NCI-H1048 (cell line): ENCODE data around the gene GNG7.

Source experiments
- DNase-seq: peaks from one replicate; lab custom pipeline; 2025; lab: John Stamatoyannopoulos, UW

GNG7 gene

DNA sequence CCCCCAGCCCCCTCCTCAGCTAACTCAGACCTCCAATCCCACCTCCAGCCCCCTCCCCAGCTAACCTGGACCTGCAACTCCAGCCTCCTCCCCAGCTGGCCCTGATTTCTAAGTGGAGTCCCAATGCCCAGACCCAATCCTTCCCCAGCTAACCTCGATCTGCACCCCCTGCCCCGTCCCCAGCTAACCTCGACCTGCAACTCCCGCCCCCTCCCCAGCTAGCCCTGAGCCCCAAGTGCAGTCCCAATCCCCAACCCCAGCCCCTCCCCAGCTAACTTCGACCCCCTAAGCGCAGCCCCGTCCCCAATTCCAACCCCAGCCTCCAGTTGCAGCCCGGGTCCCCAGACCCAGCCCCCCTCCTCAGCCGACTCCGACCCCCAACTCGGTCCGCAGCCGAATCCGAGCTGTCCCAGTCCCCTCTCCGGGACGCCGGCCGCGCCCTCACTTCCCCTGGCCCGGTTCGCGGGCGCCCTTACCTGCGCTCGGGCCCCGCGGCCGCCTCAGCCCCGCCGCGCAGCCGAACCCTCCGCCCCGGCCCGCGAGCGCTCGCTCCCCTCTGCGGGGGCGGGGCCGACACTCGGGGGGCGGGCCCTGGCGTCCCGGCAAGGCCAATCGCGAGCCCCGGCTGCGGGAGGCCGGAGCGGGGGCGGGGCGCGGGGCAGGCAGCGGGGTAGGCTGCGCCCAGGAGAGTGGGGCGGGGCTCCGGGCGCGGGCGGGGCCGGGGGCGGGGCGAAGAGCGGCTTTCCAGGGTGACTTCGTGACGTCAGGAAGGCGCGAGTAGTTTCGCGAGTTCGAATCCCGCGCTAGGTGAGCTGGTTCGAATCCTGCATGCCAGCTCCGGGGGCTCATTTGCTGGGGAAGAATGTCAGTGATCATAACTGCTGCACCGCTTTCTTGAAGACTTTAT is at the start of gene GNG7:
Gene GNG7, minus strand, starts transcription at position 525 of the 907 bp plus-strand sequence. CDS start 182,006 bp downstream, outside the sequence.
- DNase-seq = peak; percentile 76

DNA sequence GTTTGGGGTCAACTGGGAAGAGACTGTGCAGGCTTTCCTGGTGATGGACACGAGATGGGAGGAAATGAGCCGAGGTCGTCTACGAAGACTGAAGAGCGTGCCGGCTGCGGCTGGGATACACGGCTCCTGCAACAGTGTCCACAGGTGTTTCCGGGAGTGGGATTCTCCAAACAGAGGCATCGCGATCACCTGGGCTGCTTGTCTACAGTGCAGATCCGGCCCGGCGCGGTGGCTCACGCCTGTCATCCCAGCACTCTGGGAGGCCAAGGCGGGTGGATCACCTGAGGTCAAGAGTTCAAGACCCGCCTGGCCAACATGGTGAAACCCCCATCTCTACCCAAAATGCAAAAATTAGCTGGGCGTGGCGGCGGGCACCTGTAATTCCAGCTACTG is 48.9 kb upstream of the GNG7 start:
- no peak for DNase-seq

DNA sequence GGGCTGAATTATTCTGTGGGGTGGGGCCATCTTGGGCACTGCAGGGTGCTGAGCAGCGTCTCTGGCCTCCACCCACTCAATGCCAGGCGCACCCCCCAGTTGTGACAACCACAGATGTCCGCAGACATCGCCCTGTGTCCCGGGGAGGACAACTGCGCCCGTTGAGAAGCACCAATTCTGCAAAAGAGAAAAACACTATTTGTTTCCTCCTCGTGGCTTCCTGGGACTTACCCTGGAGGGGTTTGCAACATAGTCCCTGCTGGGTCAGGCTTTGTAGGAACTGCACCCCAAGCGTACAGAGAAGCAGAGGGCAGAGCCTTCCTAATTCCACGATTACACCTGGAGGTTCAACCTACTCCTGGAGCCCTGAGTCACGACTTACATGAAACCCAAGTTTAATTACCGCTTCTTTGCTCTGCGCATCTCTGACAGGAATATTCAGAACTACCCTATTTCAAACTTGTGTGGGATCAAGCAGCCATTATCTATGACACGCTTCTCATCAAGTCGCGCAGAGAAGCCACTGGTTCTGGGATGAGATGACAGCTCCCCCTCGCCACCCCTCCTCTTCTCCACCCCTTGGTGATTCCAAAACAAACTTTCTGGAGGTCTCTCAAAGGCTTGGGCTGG is 48.4 kb upstream of the GNG7 start:
- DNase-seq = no peak

DNA sequence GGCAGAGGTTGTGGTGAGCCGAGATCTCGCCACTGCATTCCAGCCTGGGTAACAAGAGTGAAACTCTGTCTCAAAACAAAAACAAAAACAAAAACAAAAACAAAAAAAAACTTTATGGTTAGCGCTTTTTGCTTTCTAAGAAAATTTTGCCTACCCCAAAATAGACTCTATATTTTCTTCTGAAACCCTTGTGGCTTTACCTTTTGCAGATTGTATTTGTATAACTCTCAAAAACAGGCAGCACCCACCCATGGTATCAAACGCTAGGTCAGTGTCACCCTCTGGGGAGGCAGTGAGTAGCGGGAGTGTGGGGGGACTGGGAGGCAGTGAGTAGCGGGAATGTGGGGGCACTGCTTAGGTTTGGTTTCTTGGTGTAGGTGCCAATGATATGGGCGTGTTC is 44.9 kb upstream of the GNG7 start:
- DNase-seq = no peak

DNA sequence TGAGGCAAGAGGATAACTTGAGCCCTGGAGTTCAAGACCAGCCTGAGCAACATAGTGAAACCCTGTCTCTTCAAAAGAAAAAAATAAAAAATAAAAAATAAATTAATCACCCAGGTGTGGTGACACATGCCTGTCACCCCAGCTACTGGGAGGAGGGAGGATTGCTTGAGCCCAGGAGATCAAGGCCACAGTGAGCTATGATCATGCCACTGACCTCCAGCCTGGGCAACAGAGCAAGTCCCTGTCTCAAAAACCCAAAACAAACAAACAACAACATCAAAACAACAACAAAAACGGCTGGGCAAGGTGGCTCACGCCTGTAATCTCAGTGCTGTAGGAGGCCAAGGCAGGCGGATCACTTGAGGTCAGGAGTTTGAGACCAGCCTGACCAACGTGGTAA is 41.6 kb upstream of the GNG7 start:
- no peak for DNase-seq

DNA sequence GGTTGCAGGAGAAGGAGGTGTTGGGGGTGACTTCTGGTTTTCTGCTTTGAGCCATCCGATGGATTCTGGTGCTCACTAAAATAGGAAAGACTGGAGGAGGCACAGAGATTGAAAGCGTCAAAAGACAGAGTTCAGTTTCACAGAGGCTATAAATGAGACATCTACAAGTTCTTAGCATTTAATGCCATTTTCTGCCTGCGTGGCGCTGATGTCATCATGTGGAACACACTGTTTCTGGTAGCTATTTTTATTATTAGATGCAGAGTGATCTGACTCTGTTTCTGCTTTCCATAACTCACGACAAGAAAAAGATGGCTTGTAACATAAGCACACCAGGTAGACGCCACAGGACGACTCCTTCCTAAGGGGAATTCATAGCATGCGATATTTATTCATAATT is 40.6 kb upstream of the GNG7 start:
- DNase-seq = no peak

DNA sequence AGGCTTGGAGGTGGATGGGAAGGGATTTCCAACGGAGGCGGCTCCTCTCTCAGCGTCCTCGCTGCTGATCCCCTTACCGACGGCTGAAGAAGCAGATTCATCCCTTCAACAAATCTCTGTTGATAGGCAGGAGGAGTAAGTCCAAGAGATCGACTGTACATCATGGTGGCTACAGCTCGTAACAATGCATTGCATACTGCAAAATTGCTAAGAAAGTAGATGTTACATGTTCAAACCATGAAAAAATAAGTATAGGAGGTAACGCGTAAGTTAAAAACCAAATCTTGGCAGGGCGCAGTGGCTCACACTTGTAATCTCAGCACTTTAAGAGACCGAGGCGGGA is 37.8 kb upstream of the GNG7 start:
- DNase-seq = no peak

DNA sequence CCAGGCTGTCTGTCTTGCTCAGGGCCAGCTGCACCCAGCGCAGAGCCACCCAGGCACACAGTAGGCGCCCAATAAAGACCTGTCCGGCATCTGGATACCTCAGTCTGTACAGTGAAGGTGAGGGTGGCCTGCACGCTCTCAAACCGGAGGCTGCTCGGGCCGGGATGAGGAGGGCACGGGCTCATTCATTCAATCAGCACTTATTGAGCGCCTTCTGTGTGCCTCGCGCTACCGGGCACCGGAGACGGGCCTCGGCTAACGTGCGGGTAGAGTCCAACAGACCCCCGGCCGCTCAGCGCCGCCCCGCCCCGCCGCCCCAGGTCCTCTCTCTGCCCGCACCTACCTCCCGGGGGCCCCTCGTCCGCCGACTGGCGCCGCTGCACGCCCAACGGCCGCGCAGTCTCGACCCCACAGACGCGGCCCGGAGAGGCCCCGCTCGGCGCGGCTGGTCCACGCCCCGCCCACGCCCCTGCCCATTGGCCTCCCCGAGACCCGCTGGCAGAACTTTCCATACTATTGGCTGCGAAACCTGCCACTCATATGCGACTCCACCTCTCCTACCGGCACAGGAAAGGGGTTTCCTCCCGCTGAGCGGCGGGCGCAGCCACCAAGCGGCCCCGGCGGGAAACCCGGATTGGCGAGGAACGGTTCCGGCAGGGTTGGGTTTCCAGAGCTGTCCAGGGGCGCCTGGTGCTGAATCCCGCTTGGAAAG is 37.3 kb upstream of the GNG7 start, which contains the start of gene SLC39A3:
Gene SLC39A3, minus strand, starts transcription at position 416 of the 712 bp plus-strand sequence. CDS start 2,760 bp downstream, outside the sequence.
- DNase-seq = peak; percentile 86

DNA sequence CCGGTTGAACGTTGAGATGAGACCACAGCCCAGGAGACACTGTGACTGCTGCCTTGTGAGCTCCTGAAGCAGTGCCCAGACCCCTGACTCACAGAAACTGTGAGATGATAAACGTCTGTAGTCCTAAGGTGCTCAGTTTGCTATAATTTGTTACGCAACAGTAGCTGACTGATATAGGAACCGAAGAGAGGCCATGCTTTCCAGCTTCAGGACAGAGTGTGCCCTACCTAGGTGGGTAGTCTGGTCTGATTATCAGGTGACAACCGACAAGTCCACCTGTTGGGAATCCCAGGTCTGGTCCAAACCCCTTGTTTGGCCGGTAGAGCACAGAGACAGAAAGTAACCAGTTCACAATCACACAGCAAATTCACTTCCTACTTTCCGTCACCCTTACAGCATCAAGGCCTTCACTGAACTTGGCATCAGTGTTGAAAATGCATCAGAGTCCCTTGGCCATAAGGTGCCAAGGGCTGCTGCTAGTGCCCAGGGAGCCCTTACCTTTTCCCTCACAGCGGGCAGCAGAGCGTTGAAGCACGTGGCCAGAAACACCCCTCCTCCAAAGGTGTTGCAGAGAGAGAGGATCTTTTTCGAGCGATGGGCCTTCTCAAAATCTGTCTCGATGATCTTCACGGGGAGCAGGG is 34.2 kb upstream of the GNG7 start:
- DNase-seq = no peak

DNA sequence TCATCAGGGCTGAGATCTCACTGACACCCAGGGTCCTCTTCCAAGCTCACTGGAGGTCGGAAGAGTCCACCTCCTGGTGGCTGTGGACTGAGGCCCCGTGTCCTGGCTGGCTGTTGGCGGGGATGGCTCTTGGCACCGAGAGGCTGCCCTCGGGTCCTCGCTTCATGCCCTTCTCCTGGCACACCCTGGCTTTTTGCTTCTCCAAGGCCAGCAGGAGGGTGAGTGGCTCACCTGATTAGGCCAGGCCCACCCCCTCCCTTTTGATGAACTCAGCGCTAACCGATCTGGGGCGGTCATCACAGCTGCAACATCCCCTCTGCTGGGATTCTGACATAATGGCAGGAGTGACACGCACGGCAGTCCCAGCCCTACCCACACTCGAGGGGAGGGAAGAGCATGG is 32.9 kb upstream of the GNG7 start:
- no peak for DNase-seq

DNA sequence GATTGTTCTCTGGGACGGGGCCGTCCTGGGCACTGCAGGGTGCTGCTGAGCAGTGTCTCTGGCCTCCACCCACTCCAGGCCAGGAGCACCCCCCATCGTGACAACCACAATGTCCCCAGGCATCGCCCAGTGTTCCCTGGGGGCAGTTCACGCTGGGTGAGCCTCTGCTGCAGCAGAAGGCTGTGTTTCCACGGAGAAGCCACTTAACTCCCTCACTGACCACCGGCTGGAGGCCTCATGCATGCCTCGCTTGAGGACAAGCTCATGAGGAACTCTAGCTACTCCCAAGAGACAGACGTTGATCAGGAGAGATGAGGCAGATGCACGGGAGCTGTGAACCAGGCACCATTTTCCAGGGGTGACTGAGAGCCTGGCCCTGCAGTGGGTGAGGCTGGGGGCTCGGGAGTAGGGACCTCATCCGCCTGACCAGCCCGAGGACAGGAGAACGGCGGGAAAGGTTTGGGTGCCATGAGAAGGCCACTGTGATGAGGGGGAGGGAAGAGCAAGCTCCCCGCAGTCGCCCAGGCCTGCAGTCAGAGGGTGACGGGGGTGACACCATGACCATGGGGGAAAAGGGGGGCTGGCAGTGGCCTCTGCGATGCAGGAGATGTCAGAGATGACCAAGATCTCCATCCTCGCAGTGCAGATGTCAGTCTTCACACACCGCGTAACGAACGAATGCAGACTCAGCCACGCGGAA is 32.2 kb upstream of the GNG7 start:
- DNase-seq = no peak

DNA sequence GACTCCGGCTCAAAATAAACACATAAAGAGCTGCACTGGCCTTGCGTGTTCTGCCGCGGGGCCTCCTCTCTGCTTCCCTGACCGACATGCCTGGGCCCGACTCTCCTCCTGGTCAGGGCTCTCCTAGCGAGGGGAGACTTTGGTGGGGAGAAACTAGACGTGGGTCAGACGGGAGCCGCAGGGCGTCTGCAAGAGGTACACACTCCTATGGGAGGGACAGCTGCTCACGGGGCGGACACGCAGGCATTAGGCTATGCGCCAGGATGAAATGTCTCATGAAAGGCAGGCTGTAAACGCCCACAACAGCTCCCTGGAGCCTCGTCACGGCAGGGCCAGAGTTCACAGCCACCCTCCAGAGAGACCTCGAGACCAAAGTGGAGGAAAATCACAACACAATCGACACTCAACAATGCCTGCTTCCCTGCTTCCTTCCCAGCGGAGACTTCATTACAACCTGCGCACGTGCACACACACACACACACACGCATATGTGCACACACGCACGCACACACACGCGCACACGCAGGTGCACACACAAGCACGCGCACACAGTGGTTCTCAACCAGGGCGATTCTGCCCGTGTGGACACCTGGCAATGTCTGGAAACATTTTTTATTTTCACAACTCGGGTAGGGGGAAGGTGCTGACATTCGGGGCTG is 31.6 kb upstream of the GNG7 start:
- no peak for DNase-seq

DNA sequence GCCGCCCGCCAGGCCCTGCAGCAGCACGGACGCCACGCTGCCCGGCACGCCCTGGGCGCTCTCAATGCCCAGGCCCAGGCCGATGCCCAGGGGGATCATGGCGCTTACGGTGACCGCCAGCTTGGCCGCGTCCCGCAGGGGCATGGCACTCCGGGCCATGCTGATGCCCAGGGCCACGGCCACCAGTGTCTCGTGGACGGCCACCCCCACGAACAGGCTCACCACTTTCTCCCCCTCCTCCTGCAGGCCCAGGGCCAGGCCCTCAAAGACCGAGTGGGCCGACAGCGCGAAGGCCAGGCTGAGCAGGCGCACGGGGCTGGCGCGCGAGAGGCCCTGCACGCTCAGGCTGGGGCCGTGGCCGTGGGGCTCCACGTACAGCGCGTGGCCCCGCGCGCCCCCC is 30.4 kb upstream of the GNG7 start:
- DNase-seq = no peak

DNA sequence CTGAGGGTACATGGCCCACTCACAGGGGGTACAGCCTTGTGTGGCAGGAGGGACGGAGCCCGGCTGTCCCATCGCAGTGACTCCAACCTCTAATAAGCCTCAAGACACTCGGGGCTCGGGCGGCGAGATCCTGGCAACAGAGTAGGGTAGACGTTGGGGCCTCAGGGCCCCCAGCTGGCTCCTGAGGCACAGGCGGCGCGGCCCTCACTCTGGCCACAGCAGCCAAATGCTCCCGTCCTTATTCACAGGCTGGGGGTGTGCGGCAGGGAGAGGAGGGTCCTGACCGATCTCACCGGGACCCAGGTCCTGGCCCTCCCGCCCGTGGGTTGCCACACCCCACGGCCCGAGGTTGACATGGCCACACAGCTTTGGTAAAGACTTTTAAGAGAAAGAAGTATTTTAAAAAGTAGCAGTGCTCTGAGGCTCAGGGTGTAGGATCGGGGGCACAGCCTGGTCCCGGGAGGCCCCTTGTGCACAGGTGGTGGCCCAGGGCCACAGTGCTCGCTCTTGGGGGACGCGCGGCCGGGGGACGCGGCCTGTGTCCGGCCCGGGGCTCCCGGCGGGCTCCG is 29.7 kb upstream of the GNG7 start:
- DNase-seq = no peak

DNA sequence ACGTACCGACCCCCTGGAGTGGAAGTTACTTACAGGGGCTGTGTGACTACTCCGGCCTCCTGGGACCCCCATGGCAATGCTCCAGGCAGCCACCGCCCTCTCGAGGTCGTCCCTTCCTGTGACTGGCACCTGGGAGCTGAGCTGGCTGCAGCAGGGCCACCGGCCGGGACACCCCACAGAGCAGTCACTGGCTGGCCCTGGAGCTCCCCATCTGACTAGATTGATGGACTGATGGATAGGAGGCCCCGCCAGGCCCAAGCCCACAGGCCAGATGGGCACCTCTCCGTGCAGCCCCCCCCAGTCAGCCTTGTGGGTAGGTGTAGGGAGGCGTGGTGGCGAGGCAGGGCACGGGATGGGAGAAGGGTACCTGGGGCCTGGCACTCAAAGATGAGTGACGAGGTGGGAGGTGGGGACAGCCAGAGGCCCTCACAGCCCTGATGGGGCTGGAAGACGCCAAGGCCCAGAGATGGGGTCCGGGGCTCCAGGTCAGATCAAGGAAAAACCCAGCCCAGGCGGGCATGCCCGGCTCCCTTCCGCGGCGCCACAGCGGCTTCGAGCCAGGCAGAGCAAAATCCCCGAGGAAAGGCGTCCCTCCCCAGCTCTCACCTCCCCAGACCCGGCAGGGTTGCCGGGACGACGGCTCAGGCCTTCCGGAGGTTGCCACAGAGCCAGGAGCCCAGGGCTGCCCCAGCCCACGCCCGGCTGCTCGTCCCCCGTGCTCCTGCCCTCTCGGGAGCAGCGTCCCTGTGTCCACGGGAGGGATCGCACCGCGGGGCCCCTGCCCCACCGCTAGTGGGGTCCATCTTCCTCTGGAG is 28.9 kb upstream of the GNG7 start:
- no peak for DNase-seq

DNA sequence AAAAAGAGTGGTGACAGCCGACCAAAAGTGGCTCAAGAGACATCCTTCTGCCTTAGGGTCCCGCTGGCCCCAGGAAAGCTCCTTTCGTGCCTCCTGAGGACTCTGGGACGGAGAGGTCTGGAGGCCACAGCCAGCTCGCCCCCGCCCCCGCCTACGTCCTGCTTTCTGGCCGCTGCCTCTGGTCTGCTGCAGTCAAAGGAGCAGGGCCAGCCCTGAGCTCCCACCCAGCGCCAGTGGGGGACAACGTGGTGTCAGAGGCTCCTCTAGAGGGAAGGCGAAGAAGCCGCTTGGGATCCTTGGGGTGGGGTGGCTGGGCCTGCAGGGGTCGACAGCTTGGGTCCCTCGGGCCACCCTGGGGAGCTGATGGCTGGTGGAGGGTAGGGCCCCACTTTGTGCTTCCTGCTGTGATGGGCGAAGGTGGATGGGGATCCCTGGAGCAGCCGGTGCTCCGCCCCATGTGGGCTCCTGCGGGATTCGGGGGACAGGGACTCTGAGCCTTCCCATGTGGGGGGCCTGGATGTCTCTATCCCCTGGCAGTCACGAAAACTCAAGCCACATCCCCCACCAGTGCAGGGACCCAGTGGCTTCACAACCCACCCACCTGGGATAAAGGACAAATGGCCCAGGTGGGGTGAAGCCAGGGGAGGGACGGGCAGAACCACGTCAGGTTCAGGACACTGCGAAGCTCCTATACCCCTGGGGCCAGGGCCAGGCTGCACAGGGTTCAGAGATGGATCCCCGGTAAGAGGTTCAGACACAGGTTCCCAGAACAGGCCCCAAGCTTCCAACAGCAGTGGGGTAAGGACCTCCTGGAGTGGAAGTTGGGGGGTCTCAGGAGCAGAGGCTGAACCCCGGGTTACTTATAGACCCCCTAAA is 27.7 kb upstream of the GNG7 start:
- DNase-seq = no peak

DNA sequence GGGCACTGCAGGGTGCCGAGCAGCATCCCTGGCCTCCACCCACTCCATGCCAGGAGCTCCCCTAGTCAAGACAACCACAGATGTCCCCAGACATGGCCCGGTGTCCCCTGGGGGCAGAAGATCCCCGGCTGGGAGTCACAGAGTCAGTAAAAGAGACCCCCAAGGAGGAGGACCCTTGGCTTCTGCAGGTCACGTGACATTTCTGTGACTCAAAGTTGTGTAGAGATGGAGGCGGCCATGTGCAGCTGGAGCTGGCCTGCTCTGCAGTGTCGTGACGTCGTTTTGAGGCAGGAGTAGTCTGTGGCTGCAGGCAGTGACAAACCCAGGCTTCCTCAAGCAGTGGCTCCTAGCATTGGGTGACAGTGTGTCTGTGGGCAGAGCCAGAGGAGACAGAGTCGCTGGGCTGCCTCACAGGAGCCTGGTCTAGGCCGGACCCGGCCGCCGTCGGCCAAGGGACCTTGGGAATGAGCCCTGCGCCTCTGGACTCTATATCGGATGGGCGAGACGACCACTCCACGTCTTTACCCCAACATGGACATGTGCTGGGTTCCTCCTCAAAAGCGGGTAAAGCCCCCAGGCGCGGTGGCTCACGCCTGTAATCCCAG is 26.4 kb upstream of the GNG7 start:
- DNase-seq = no peak

DNA sequence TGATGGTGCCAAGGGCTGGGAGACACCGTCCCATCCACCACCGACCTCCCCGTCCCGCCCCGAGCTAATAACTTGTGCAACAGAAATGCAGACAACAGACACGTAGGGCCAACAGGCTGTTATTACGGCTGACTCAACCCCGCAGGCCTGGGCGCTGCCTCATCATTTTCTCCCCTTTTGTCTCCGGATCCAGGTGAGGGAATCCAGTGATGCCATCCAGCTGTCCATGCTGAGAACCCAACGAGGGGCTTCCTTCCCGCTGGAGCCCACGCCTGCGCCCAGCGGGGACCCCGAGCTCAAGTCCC is 25.1 kb upstream of the GNG7 start:
- DNase-seq = no peak
